HEK293 (cell line): ENCODE results near the gene SP2.

ENCODE experiments used
- CTCF ChIA-PET: fragments of 350-600 bp; formaldehyde crosslinking; extraction: SDS; loops from one replicate; lab custom pipeline; 2021; ENCODE audit warnings: antibody characterized with exemption; lab: Yijun Ruan, JAX
- POLR2A ChIA-PET: fragments of 300-600 bp; formaldehyde crosslinking; extraction: SDS; loops from one replicate; lab custom pipeline; 2020; ENCODE audit warnings: antibody characterized with exemption, inconsistent platforms; lab: Yijun Ruan, JAX
- H3K27ac ChIP-seq: fragments of 200-500 bp; sonication (Bioruptor generic); 2 replicates; pipeline ENCODE4 v1.5.1; 2014; ENCODE audit warnings: low read depth, low read length, control low read depth, inconsistent platforms; ENCODE audit errors: extremely low read depth
- H3K36me3 ChIP-seq, 2 experiments: fragments of 200-500 bp in 1 of 2; sonication (Bioruptor generic) in 1 of 2; 1 replicate in 1 of 2; 2 replicates in 1 of 2; pipeline ENCODE4 v1.5.1; 2014 to 2017; ENCODE audit warnings: inconsistent platforms in 2 of 2, low read length in 2 of 2; ENCODE audit not compliant: control insufficient read depth in 2 of 2, insufficient read depth in 1 of 2
- H3K4me1 ChIP-seq: fragments of 200-500 bp; sonication (Bioruptor generic); 2 replicates; pipeline ENCODE4 v1.5.1; 2014; ENCODE audit warnings: mild to moderate bottlenecking, low read length, inconsistent platforms; ENCODE audit not compliant: control insufficient read depth, insufficient read depth
- H3K4me3 ChIP-seq: 2 replicates; pipeline ENCODE4 v1.5.1; 2011; ENCODE audit warnings: low read depth, mild to moderate bottlenecking, control low read depth, low read length, moderate library complexity
- H3K9me3 ChIP-seq: fragments of 200-500 bp; sonication (Bioruptor generic); 2 replicates; pipeline ENCODE4 v1.5.1; 2014; ENCODE audit warnings: low read depth, low read length, inconsistent platforms; ENCODE audit not compliant: control insufficient read depth, insufficient read depth
- KLF10 ChIP-seq: fragments of 450-650 bp; IDR thresholded peaks from 2 replicates; pipeline ENCODE4 v1.5.1; 2018; ENCODE audit warnings: missing biosample characterization, mild to moderate bottlenecking, missing genetic modification characterization
- KLF16 ChIP-seq: fragments of 450-650 bp; formaldehyde crosslinking; IDR thresholded peaks from 2 replicates; pipeline ENCODE4 v1.5.1; 2017; ENCODE audit warnings: missing biosample characterization, missing genetic modification characterization
- WT1 ChIP-seq: fragments of 450-650 bp; formaldehyde crosslinking; IDR thresholded peaks from 2 replicates; pipeline ENCODE4 v1.5.1; 2016; ENCODE audit warnings: missing biosample characterization, missing genetic modification characterization
- ZFHX2 ChIP-seq: fragments of 450-650 bp; formaldehyde crosslinking; conservative IDR thresholded peaks from 2 replicates; pipeline ENCODE4 v1.5.1; 2016; ENCODE audit warnings: missing biosample characterization, missing genetic modification characterization
- ZFP69B ChIP-seq: fragments of 450-650 bp; formaldehyde crosslinking; IDR thresholded peaks from 2 replicates; pipeline ENCODE4 v1.5.1; 2016; ENCODE audit warnings: missing biosample characterization, missing genetic modification characterization
- ZNF24 ChIP-seq: fragments of 450-650 bp; formaldehyde crosslinking; IDR thresholded peaks from 2 replicates; pipeline ENCODE4 v1.5.1; 2016; ENCODE audit warnings: missing biosample characterization, missing genetic modification characterization
- ZNF335 ChIP-seq: fragments of 450-650 bp; formaldehyde crosslinking; conservative IDR thresholded peaks from 2 replicates; pipeline ENCODE4 v1.5.1; 2016; ENCODE audit warnings: missing biosample characterization, missing genetic modification characterization
- ZNF501 ChIP-seq: fragments of 450-650 bp; formaldehyde crosslinking; IDR thresholded peaks from 2 replicates; pipeline ENCODE4 v1.5.1; 2016; ENCODE audit warnings: missing biosample characterization, missing genetic modification characterization
- ZNF530 ChIP-seq: fragments of 450-650 bp; formaldehyde crosslinking; IDR thresholded peaks from 2 replicates; pipeline ENCODE4 v1.5.1; 2016; ENCODE audit warnings: low read depth, missing biosample characterization, missing genetic modification characterization
- ZNF610 ChIP-seq: fragments of 450-650 bp; formaldehyde crosslinking; IDR thresholded peaks from 2 replicates; pipeline ENCODE4 v1.5.1; 2016; ENCODE audit warnings: missing biosample characterization, missing genetic modification characterization, borderline replicate concordance
- ZNF621 ChIP-seq: fragments of 450-650 bp; formaldehyde crosslinking; IDR thresholded peaks from 2 replicates; pipeline ENCODE4 v1.5.1; 2017; ENCODE audit warnings: missing biosample characterization, missing genetic modification characterization
- ZNF664 ChIP-seq: fragments of 450-650 bp; formaldehyde crosslinking; IDR thresholded peaks from 2 replicates; pipeline ENCODE4 v1.5.1; 2016; ENCODE audit warnings: missing biosample characterization, missing genetic modification characterization
- ZNF785 ChIP-seq: fragments of 450-650 bp; formaldehyde crosslinking; IDR thresholded peaks from 2 replicates; pipeline ENCODE4 v1.5.1; 2016; ENCODE audit warnings: missing biosample characterization, missing genetic modification characterization
- TF ChIP-seq, protein P1 (sequence below): fragments of 450-650 bp; formaldehyde crosslinking; IDR thresholded peaks from 2 replicates; pipeline ENCODE4 v1.5.1; 2016; ENCODE audit warnings: missing biosample characterization, missing genetic modification characterization, borderline replicate concordance
- TF ChIP-seq, protein P2 (sequence below): fragments of 450-650 bp; formaldehyde crosslinking; IDR thresholded peaks from 2 replicates; pipeline ENCODE4 v1.5.1; 2016; ENCODE audit warnings: missing biosample characterization, missing genetic modification characterization
- TF ChIP-seq, protein P3 (sequence below): fragments of 450-650 bp; formaldehyde crosslinking; IDR thresholded peaks from 2 replicates; pipeline ENCODE4 v1.5.1; 2016; ENCODE audit warnings: missing biosample characterization, missing genetic modification characterization

The SP2 gene

DNA sequence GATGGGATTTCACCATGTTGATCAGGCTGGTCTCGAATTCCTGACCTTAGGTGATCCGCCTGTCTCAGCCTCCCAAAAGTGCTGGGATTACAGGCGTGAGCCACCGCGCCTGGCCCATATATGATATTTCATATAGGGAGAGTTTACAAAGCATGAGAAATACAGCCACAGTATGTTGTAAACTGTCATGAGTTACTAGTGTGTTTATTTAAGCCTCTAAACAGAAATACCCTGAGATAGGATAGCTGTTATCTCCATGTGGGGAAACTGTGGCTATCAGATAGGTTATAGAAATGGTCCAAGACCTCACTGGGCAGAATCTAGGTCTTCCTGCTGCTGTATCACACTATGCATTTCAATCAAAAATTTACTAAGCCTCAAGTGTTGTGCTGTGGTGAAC lies 72.8 kb downstream of the SP2 start:
- ChIA-PET POLR2A (interaction anchor here (0.6 to 2.9 kb wide), 4 partner anchors 11 to 139 kb away, joined by 3 to 37 read pairs (median 4); partner anchors contain the start of genes PNPO, PRR15L and SNX11), CTCF (interaction anchor here (0.6 to 21.9 kb wide), 8 partner anchors 10 to 125 kb away, joined by 3 to 592 read pairs (median 7); partner anchors contain the start of genes PNPO and PRR15L)
- TF ChIP-seq ZNF530 (tag by site-specific recombination): no peak
- TF ChIP-seq, protein P1, sequence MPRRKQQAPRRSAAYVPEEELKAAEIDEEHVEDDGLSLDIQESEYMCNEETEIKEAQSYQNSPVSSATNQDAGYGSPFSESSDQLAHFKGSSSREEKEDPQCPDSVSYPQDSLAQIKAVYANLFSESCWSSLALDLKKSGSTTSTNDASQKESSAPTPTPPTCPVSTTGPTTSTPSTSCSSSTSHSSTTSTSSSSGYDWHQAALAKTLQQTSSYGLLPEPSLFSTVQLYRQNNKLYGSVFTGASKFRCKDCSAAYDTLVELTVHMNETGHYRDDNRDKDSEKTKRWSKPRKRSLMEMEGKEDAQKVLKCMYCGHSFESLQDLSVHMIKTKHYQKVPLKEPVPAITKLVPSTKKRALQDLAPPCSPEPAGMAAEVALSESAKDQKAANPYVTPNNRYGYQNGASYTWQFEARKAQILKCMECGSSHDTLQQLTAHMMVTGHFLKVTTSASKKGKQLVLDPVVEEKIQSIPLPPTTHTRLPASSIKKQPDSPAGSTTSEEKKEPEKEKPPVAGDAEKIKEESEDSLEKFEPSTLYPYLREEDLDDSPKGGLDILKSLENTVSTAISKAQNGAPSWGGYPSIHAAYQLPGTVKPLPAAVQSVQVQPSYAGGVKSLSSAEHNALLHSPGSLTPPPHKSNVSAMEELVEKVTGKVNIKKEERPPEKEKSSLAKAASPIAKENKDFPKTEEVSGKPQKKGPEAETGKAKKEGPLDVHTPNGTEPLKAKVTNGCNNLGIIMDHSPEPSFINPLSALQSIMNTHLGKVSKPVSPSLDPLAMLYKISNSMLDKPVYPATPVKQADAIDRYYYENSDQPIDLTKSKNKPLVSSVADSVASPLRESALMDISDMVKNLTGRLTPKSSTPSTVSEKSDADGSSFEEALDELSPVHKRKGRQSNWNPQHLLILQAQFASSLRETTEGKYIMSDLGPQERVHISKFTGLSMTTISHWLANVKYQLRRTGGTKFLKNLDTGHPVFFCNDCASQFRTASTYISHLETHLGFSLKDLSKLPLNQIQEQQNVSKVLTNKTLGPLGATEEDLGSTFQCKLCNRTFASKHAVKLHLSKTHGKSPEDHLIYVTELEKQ (tag by site-specific recombination): no peak
- H3K4me1 ChIP-seq: peaks cover 7% of the 10 kb centered on the region; the same call in 1 of the 2 replicates
- no peak overlapping the region for H3K27ac ChIP-seq
- no peak overlapping the region for H3K4me3 ChIP-seq
- H3K36me3 ChIP-seq: peaks cover 2 to 15% of the 10 kb centered on the region in 2 experiments
- no peaks in the 10 kb centered on the region for H3K9me3 ChIP-seq

- H3K27ac ChIP-seq: no peak overlapping the region
- peak overlapping the region; percentile 9; the same call in 1 of the 2 replicates for H3K4me3 ChIP-seq
- TF ChIP-seq ZNF621 (tag by site-specific recombination) (no peak), KLF16 (tag by site-specific recombination) (peak; percentile 15; the same call in 1 of the 2 replicates), WT1 (tag by site-specific recombination) (0 out of 2 replicates have a peak, but pooled peaks have one; percentile 9), ZNF24 (tag by site-specific recombination) (0 out of 2 replicates have a peak, but pooled peaks have one; percentile 46), ZFP69B (0 out of 2 replicates have a peak, but pooled peaks have one; percentile 13), ZNF610 (tag by site-specific recombination) (0 out of 2 replicates have a peak, but pooled peaks have one; percentile 36), ZNF335 (tag by site-specific recombination) (peak; percentile 86), ZNF501 (peak; percentile 33; the same call in 1 of the 2 replicates), KLF10 (tag by site-specific recombination) (no peak), ZNF664 (tag by site-specific recombination) (no peak), ZNF785 (tag by site-specific recombination) (0 out of 2 replicates have a peak, but pooled peaks have one; percentile 35), ZFHX2 (tag by site-specific recombination) (no peak)
- TF ChIP-seq, protein P2, sequence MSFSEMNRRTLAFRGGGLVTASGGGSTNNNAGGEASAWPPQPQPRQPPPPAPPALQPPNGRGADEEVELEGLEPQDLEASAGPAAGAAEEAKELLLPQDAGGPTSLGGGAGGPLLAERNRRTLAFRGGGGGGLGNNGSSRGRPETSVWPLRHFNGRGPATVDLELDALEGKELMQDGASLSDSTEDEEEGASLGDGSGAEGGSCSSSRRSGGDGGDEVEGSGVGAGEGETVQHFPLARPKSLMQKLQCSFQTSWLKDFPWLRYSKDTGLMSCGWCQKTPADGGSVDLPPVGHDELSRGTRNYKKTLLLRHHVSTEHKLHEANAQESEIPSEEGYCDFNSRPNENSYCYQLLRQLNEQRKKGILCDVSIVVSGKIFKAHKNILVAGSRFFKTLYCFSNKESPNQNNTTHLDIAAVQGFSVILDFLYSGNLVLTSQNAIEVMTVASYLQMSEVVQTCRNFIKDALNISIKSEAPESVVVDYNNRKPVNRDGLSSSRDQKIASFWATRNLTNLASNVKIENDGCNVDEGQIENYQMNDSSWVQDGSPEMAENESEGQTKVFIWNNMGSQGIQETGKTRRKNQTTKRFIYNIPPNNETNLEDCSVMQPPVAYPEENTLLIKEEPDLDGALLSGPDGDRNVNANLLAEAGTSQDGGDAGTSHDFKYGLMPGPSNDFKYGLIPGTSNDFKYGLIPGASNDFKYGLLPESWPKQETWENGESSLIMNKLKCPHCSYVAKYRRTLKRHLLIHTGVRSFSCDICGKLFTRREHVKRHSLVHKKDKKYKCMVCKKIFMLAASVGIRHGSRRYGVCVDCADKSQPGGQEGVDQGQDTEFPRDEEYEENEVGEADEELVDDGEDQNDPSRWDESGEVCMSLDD (tag by site-specific recombination): peak; percentile 23; the same call in 1 of the 2 replicates
- TF ChIP-seq, protein P3, sequence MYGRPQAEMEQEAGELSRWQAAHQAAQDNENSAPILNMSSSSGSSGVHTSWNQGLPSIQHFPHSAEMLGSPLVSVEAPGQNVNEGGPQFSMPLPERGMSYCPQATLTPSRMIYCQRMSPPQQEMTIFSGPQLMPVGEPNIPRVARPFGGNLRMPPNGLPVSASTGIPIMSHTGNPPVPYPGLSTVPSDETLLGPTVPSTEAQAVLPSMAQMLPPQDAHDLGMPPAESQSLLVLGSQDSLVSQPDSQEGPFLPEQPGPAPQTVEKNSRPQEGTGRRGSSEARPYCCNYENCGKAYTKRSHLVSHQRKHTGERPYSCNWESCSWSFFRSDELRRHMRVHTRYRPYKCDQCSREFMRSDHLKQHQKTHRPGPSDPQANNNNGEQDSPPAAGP (tag by site-specific recombination): 0 out of 2 replicates have a peak, but pooled peaks have one; percentile 4
- H3K9me3 ChIP-seq: no peaks in the 10 kb centered on the region
- H3K4me1 ChIP-seq: peaks cover 7% of the 10 kb centered on the region; the same call in 1 of the 2 replicates
- peaks cover 8 to 27% of the 10 kb centered on the region in 2 experiments for H3K36me3 ChIP-seq
- ChIA-PET CTCF (interaction anchor here (0.5 to 21.9 kb wide), 26 partner anchors 9 to 264 kb away, joined by 3 to 592 read pairs (median 4); partner anchors contain the start of genes PNPO, PRR15L and SCRN2), POLR2A (interaction anchor here (0.5 to 3.1 kb wide), 28 partner anchors 9 to 655 kb away, joined by 3 to 37 read pairs (median 4); partner anchors contain the start of genes KPNB1, LRRC46, MRPL10 and NFE2L1)
Observed at GRCh38 chr17:47969930-47970724, 74.1 kb downstream of the SP2 start.
